ENCODE data around the gene RTTN. TPM values are rescaled to one million over a fixed set of nuclear protein-coding genes. Genes with fewer than 3 reads are reported as not detected.

RTTN gene
- total RNA-seq, result 13.8 and 14.1 TPM in 2 replicates

GRCh38 chr18:70205421-70206397 is at the start of gene RTTN:
RTTN (minus strand) TSS chr18:70205687; CDS start chr18:70205658, 29 bp downstream.

Other genes starting within 250 kb of the RTTN start
- gene SOCS6, start 83.4 kb upstream of the RTTN start, total RNA-seq, result 35.7 and 42.7 TPM in 2 replicates